Activated B cell treated with CpG ODN at 0.5 μM for 24 hours (primary cell): ENCODE results near the gene TTC7B. TPM values are rescaled to one million over a fixed set of nuclear protein-coding genes. Genes with fewer than 3 reads are reported as not detected.

Experiments used
- ATAC-seq: fragments of 200-7000 bp; cut with Tn5 transposase; one replicate; pipeline ENCODE4 v1.10.0; 2021; ENCODE audit warnings: low read depth, mild to moderate bottlenecking, moderate library complexity
- CTCF ChIA-PET: fragments of 350-600 bp; sonication (Branson Sonifier 250); formaldehyde crosslinking; loops from one replicate; lab custom pipeline; 2021; ENCODE audit warnings: antibody characterized with exemption; lab: Charles Lee
- POLR2A ChIA-PET: fragments of 350-600 bp; sonication (Branson Sonifier 250); formaldehyde crosslinking; loops from one replicate; lab custom pipeline; 2021; ENCODE audit warnings: antibody characterized with exemption; lab: Charles Lee
- DNase-seq: peaks from one replicate; pipeline ENCODE4 v3.0.0; 2022
- H3K27ac Mint-ChIP-seq: one replicate; pipeline ENCODE4 v1.8.0; 2020; ENCODE audit warnings: mixed read lengths
- H3K27me3 Mint-ChIP-seq: one replicate; pipeline ENCODE4 v1.8.0; 2021; ENCODE audit warnings: mixed read lengths
- H3K36me3 Mint-ChIP-seq: one replicate; pipeline ENCODE4 v1.8.0; 2021; ENCODE audit warnings: low read depth, mixed read lengths
- H3K4me1 Mint-ChIP-seq: one replicate; pipeline ENCODE4 v1.8.0; 2021; ENCODE audit warnings: mixed read lengths
- H3K4me3 Mint-ChIP-seq: one replicate; pipeline ENCODE4 v1.8.0; 2020; ENCODE audit warnings: mild to moderate bottlenecking, mixed read lengths
- H3K9me3 Mint-ChIP-seq: one replicate; pipeline ENCODE4 v1.8.0; 2020; ENCODE audit warnings: mixed read lengths
- CTCF ChIP-seq: fragments of 200-600 bp; IDR thresholded peaks from one replicate; pipeline ENCODE4 v1.8.0; 2022; ENCODE audit warnings: antibody characterized with exemption, mild to moderate bottlenecking
- intact Hi-C: fragments of 100-400 bp; cut with micrococcal nuclease; formaldehyde crosslinking; loops from one replicate; pipeline ENCODE4 v1.15.1; 2024
- total RNA-seq: library from RNA; stranded (reverse); gene quantifications from 2 replicates; pipeline ENCODE4 v1.2.3, GENCODE V29; 2022

Gene TTC7B
- total RNA-seq, 1 donor from 2014 or later: 1.9 TPM

- DNase-seq (no peak), ATAC-seq (no peak)
- Mint-ChIP-seq H3K4me3 (no peak overlapping the region), H3K27me3 (peaks cover 27% of the 10 kb centered on the region), H3K27ac (no peak overlapping the region), H3K36me3 (no peaks in the 10 kb centered on the region), H3K9me3 (no peaks in the 10 kb centered on the region), H3K4me1 (peaks cover 2% of the 10 kb centered on the region)
- POLR2A ChIA-PET: no interaction called here
- no peak for TF ChIP-seq CTCF
- intact Hi-C loops: no loop called here
- CTCF ChIA-PET: no interaction called here
Observed at GRCh38 chr14:90499908-90500664, 316.1 kb downstream of the TTC7B start.

DNA sequence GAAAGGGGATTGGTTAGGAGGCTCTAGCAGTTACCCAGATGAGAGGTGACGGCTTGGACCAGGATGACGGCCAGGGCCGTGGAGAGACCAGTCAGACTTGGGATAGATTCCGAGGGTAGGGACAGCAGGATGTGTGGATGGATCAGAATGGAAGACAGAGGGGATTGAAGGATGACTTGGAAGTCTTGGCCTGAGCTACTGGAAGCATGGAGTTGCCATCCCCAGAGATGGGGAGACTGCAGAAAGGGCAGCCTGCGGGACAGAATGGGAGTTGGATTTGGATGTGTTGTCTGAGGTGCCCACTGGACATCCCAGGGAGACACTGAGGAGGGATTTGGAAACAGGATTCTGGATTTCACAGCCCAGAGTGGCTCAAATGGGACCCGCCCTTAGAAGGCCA lies 317.1 kb downstream of the TTC7B start:
- H3K9me3 Mint-ChIP-seq: peaks cover 3% of the 10 kb centered on the region
- ChIA-PET CTCF (no interaction called here), POLR2A (no interaction called here)
- peaks cover 2% of the 10 kb centered on the region for H3K4me1 Mint-ChIP-seq
- no peak for ATAC-seq
- no peak overlapping the region for H3K27ac Mint-ChIP-seq
- no peak overlapping the region for H3K4me3 Mint-ChIP-seq
- no peak for DNase-seq
- H3K27me3 Mint-ChIP-seq: peaks cover 30% of the 10 kb centered on the region
- intact Hi-C loops: no loop called here
- no peaks in the 10 kb centered on the region for H3K36me3 Mint-ChIP-seq
- TF ChIP-seq CTCF: no peak

DNA sequence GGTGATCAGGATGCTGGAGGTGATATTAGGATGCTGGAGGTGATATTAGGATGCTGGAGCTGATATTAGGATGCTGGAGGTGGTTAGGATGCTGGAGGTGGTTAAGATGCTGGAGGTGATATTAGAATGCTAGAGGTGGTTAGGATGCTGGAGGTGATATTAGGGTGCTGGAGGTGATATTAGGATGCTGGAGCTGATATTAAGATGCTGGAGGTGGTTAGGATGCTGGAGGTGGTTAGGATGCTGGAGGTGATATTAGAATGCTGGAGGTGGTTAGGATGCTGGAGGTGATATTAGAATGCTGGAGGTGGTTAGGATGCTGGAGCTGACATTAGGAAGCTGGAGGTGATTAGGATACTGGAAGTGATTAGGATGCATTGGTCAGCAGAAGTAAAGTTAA lies 318.0 kb downstream of the TTC7B start:
- no peak overlapping the region for H3K4me3 Mint-ChIP-seq
- intact Hi-C loops: no loop called here
- ATAC-seq: no peak
- peaks cover 2% of the 10 kb centered on the region for H3K4me1 Mint-ChIP-seq
- POLR2A ChIA-PET: no interaction called here
- no peaks in the 10 kb centered on the region for H3K36me3 Mint-ChIP-seq
- CTCF ChIA-PET: no interaction called here
- H3K27ac Mint-ChIP-seq: no peak overlapping the region
- DNase-seq: no peak
- TF ChIP-seq CTCF: no peak
- H3K27me3 Mint-ChIP-seq: peaks cover 30% of the 10 kb centered on the region
- peaks cover 3% of the 10 kb centered on the region for H3K9me3 Mint-ChIP-seq

DNA sequence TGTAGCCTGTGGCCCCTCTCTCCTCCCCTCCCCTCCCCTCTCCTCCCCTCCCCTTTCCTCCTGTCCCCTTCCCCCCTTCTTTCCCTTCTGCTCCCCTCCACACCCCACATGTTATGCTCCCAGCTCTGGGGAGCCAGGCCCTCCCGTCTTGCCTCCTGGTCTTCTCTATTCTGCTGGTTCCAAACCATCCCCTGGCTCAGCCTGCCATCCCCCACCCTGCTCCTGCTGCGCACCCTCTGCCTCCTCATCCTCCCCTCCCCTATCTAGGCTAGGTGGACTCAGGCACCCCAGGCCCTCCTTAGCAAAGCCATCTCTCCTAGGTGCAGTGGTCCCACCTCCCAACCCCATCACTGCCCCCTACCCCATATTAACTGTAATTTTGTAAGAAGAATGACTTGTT lies 319.9 kb downstream of the TTC7B start:
- H3K27ac Mint-ChIP-seq: no peak overlapping the region
- H3K27me3 Mint-ChIP-seq: peaks cover 19% of the 10 kb centered on the region
- intact Hi-C loops: no loop called here
- TF ChIP-seq CTCF: no peak
- H3K4me3 Mint-ChIP-seq: no peak overlapping the region
- CTCF ChIA-PET: no interaction called here
- ATAC-seq (no peak), DNase-seq (no peak)
- H3K9me3 Mint-ChIP-seq: peaks cover 3% of the 10 kb centered on the region
- peaks cover 2% of the 10 kb centered on the region for H3K4me1 Mint-ChIP-seq
- POLR2A ChIA-PET: no interaction called here
- no peaks in the 10 kb centered on the region for H3K36me3 Mint-ChIP-seq

DNA sequence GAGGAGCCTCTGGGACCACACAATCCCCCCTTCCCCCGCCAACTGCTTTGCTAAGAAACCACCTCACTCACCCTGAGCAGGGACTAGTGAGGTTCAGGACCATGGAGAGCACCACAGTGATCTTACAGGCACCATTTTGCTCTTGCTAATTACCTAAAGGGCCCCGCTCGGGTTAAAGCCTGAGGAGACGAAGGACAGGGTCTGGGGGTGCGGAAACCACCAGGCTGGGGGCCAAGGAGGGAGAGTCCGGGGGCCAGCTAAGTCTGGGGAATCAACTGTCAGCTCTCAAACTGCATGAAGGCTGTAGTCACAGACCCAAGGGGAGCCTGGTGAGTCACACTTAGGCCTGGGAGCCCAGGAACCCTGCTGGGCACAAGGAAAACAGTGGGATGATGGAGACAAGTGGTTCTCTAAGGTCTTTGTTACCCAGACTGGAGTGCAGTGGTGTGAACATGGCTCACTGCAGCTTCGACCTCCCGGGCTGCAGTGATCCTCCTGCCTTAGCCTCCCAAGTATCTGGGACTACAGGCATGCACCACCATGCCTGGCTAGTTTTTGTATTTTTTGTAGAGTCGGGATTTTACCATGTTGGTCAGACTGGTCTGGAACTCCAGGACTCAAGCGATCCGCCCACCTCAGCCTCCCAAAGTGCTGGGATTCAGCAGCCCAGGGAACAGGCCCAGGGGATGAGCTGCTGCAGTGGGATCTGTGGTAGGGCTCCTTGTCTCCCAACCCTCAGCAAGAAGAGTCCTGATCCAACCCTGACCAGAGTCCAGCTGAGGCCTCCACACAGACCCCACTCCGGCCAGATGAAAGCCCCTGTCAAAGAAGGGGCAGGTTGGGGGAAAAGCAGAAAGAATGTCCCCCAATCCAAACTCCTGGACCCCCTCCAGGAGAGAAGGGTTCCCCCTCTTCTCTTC lies 320.6 kb downstream of the TTC7B start:
- DNase-seq: no peak
- H3K4me3 Mint-ChIP-seq: no peak overlapping the region
- no peak overlapping the region for H3K27ac Mint-ChIP-seq

More for the DNA sequence above, 320.6 kb downstream of the TTC7B start:
- TF ChIP-seq CTCF: no peak
- POLR2A ChIA-PET: no interaction called here
- Mint-ChIP-seq H3K27me3 (peaks cover 17% of the 10 kb centered on the region), H3K9me3 (peaks cover 3% of the 10 kb centered on the region), H3K36me3 (no peaks in the 10 kb centered on the region), H3K4me1 (peaks cover under 1% of the 10 kb centered on the region)
- CTCF ChIA-PET: no interaction called here
- intact Hi-C loops: no loop called here
- ATAC-seq: no peak
